MG63 (cell line): ENCODE data around the gene UBXN6. TPM values are rescaled to one million over a fixed set of nuclear protein-coding genes. Genes with fewer than 3 reads are reported as not detected.
A peak's percentile ranks its signal among the peaks of the same experiment; 100 is the strongest.

Experiments
- DNase-seq: peaks from one replicate; pipeline ENCODE4 v3.0.0-alpha.2; 2020
- H3K27me3 ChIP-seq: fragments of 250-450 bp; sonication (Bioruptor Pico); 2 replicates; pipeline ENCODE4 v1.5.1; 2020; ENCODE audit warnings: mild to moderate bottlenecking, moderate library complexity
- H3K36me3 ChIP-seq: fragments of 250-450 bp; sonication (Bioruptor Pico); 2 replicates; pipeline ENCODE4 v1.5.1; 2020; ENCODE audit warnings: mild to moderate bottlenecking, moderate library complexity
- H3K4me3 ChIP-seq: fragments of 250-450 bp; sonication (Bioruptor Pico); 2 replicates; pipeline ENCODE4 v1.5.1; 2020; ENCODE audit warnings: mild to moderate bottlenecking, moderate library complexity
- H3K9me3 ChIP-seq: fragments of 250-450 bp; sonication (Bioruptor Pico); 2 replicates; pipeline ENCODE4 v1.5.1; 2020; ENCODE audit warnings: mild to moderate bottlenecking, moderate library complexity
- total RNA-seq: library from RNA; depleted of rRNA; stranded (reverse); fragments of >200 nt; shearing (Covaris generic); gene quantifications from 2 replicates; pipeline ENCODE4 v1.2.3, GENCODE V29; 2014; ENCODE audit warnings: low replicate concordance; rRNA removed

Gene UBXN6, protein sequence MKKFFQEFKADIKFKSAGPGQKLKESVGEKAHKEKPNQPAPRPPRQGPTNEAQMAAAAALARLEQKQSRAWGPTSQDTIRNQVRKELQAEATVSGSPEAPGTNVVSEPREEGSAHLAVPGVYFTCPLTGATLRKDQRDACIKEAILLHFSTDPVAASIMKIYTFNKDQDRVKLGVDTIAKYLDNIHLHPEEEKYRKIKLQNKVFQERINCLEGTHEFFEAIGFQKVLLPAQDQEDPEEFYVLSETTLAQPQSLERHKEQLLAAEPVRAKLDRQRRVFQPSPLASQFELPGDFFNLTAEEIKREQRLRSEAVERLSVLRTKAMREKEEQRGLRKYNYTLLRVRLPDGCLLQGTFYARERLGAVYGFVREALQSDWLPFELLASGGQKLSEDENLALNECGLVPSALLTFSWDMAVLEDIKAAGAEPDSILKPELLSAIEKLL
- total RNA-seq = 58.0 and 107 TPM in 2 replicates

GRCh38 chr19:4457654-4458395, at the start of gene UBXN6:
TSS of gene UBXN6 (minus strand) at chr19:4457794. CDS start at chr19:4457697, 97 bp downstream.
- no peaks in the 10 kb centered on the region for H3K9me3 ChIP-seq
- H3K27me3 ChIP-seq = no peaks in the 10 kb centered on the region
- DNase-seq = peak; percentile 95
- H3K4me3 ChIP-seq = peak within 1 kb of the TSS; percentile 55
- H3K36me3 ChIP-seq = no peaks in the 10 kb centered on the region

DNA sequence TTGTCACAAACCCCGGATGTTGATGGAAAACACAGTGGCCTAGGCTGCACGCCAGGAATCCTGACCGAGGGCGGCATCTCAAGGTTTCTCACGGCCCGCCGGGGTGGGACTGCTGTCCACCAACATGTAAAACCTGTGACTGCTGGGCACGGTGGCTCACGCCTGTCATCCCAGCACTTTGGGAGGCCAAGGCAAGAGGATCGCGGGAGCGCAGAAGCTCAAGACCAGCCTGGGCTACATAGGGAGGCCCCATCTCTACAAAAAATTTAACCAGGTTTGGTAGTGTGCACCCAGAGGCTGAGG, 49.5 kb upstream of the UBXN6 start:
- H3K9me3 ChIP-seq = no peaks in the 10 kb centered on the region
- no peaks in the 10 kb centered on the region for H3K36me3 ChIP-seq
- DNase-seq = no peak
- H3K27me3 ChIP-seq = no peaks in the 10 kb centered on the region
- no peak overlapping the region for H3K4me3 ChIP-seq

DNA sequence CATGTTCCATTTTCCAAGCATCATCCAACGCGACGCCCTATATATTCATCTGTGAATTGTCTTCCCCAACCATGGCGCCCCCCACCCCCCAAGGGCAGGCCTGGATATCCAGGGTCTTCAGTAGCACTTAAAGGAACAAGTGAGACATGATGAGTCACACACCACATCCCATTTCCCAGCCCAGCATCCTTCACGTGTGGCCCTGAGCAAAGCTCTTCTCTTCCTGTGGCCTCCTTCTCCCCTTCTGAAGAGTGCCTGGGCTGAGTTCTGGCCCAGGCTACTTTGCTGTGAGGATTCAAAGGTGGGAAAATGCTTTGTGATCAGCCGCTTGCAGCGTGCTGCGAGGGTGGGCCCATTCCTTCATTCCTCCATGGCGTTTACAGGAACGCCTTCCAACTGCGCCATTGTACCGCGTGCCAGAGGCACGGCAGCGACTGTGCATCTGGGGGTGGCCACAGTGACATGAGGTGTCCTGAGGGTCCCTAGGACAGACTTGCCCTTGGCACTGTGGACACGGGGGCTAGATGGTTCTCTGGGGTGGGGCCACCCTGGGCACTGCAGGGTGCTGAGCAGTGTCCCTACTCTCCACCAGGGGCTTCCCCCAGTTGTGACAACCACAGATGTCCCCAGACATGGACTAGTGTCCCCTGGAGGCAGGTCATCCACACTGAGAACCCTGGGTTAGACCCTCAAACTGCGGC, 49.0 kb upstream of the UBXN6 start:
- Histone ChIP-seq H3K4me3 (no peak overlapping the region), H3K27me3 (no peaks in the 10 kb centered on the region), H3K9me3 (no peaks in the 10 kb centered on the region), H3K36me3 (no peaks in the 10 kb centered on the region)
- DNase-seq = peak; percentile 22

DNA sequence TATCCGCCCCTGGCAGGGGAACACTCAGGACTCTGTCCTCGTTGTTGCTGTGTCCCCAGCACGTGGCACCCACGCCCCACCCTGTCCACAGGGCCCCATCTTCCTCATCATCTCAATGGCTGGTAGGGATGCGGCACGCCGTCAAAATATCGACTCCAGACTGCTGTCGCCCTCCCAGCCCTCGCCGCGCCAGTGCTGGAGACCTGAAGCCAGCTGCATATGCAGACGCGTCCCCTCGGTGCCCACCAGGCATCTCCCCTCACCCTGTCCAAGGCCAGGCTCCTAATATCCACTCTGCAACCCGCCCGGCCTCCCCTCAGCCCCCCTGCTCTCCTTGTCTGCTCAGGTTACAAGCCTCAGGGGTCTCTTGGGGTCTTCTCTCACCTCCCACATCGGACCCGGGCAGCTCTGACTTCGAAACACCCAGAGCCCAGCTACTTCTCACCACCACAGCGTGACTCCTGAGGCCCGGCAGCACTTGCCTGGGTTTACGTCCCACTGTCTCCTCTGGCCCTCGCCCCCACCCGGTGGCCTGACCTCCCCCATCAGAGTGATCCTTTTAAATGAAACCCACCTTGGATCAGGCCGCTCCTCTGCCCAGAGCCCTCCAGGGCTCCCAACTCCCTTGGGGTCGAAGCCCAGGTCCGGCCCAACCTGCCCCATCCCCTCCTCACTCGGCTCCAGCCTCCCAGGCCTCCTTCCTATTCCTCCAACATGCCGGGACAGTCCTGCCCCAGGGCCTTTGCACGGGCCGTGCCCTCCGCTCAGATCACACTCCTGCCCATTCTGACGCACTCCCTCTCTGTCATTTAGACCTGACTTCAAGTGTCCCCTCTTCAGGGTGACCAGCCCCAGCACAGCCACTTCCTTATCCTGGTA, 48.2 kb upstream of the UBXN6 start:
- Histone ChIP-seq H3K4me3 (no peak overlapping the region), H3K27me3 (no peaks in the 10 kb centered on the region), H3K9me3 (no peaks in the 10 kb centered on the region), H3K36me3 (no peaks in the 10 kb centered on the region)
- no peak for DNase-seq

DNA sequence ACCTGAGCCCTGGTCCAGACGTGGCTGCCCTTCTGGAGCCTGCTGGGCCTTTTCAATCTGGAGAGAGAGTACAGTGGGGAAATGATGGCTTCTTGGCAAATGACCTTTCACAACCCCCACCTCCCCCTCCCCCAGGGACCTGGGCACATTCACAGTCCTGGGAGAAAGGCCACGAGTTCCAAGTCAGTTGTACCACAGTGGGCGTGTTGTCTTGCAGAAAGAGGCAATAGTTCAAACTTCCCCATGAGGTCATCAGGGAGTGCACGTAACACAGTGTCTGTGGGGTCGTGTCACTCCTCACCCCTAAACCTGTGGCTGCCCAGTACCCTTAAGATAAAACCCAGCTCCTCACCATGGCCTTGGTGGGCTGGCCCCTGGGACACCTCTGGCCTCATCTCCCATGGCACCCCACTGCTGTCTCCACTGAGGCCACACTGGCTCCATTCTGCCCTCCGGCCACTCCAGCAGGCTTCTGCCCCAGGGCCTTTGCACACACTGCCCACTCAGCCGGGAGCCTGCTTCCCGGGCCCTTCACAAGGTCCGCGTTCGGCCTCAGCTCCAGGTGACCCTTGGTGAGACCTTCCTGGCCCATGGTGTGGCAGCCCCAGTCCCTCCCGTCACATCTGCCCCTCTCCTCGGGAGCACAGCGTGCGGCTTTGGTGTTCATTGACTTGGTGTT, 47.4 kb upstream of the UBXN6 start:
- no peaks in the 10 kb centered on the region for H3K36me3 ChIP-seq
- no peak overlapping the region for H3K4me3 ChIP-seq
- no peak for DNase-seq
- H3K27me3 ChIP-seq = no peaks in the 10 kb centered on the region
- no peaks in the 10 kb centered on the region for H3K9me3 ChIP-seq

DNA sequence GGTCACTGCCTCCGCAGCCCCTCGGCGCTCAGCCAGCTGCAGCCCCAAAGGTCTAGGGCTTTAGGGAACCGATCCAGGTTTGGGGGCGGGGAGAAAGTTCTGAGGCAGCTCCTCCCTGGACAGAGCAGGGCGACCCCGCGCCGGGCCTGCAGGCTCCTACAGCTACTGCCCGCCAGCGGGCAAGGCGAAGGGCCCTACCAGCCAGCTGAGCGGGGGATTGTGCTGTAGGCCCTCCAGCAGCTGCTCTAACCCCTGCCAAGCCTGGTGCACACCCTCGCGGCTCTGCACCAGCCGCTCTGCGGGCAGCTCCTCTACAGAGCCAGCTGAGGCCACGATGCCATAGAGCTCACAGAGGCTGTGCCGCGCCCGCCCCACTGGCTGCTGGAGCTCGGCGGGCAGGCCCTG, 46.7 kb upstream of the UBXN6 start:
- no peak for DNase-seq
- H3K4me3 ChIP-seq = no peak overlapping the region
- no peaks in the 10 kb centered on the region for H3K36me3 ChIP-seq
- H3K9me3 ChIP-seq = no peaks in the 10 kb centered on the region
- no peaks in the 10 kb centered on the region for H3K27me3 ChIP-seq

GRCh38 chr19:4503825-4504170, 46.2 kb upstream of the UBXN6 start:
- no peaks in the 10 kb centered on the region for H3K9me3 ChIP-seq
- no peaks in the 10 kb centered on the region for H3K36me3 ChIP-seq
- no peak overlapping the region for H3K4me3 ChIP-seq
- H3K27me3 ChIP-seq = no peaks in the 10 kb centered on the region
- no peak for DNase-seq

DNA sequence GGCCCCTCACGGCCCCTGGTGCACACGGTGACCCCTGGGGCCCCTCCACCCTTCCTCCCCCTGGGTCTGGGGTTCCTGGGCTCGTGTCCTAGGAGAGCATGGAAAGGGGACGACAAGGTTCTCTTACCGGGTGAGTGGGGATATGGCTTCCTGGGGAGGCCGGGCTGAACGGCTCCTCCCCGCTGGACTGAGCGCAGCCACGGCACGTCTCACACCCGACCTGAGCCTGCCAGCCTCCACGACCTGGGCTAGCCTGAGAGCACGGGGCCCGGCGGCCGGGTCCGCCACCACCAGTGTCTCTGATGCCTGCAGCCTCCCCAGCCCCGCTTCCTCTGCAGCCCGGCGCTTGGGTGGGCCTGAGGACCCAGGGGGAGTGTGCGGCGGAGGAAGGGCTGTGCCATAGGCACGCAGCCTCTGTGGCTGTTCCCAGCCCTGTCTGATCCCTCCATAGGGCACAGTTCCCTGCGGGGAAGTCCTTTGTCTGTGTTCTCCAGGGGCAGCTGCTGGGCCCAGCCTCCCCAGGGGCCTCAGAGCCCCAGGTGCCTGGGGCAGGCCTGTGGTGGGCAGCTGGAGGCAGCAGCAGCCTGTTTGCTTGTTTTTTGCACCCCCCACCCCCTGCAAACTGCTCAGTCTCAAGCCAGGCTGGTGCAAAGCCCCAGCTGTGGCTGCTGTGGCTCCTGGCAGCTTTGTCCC, 45.7 kb upstream of the UBXN6 start:
- DNase-seq = no peak

GRCh38 chr19:4502282-4503131, 44.9 kb upstream of the UBXN6 start:
- H3K27me3 ChIP-seq = no peaks in the 10 kb centered on the region
- H3K36me3 ChIP-seq = no peaks in the 10 kb centered on the region
- no peak overlapping the region for H3K4me3 ChIP-seq
- H3K9me3 ChIP-seq = no peaks in the 10 kb centered on the region
- DNase-seq = no peak

More for the DNA sequence above, 45.7 kb upstream of the UBXN6 start:
- H3K36me3 ChIP-seq = no peaks in the 10 kb centered on the region
- H3K9me3 ChIP-seq = no peaks in the 10 kb centered on the region
- no peaks in the 10 kb centered on the region for H3K27me3 ChIP-seq
- no peak overlapping the region for H3K4me3 ChIP-seq

DNA sequence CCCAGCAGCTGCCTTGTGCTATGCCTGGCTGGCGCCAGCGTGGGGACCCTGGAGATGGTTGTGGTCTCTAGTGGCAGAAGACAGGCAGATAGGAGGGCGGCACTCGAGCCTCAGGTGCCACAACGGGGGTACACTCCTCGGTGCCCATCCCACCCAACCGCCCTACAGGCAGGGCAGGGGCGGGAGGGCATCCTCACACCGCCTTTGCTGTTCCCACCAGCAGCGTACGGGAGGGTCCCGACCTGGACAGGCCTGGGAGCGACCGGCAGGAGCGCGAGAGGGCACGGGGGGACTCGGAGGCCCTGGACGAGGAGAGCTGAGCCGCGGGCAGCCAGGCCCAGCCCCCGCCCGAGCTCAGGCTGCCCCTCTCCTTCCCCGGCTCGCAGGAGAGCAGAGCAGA, 44.1 kb upstream of the UBXN6 start:
- Histone ChIP-seq H3K27me3 (no peaks in the 10 kb centered on the region), H3K9me3 (no peaks in the 10 kb centered on the region), H3K36me3 (no peaks in the 10 kb centered on the region), H3K4me3 (no peak overlapping the region)
- DNase-seq = no peak

DNA sequence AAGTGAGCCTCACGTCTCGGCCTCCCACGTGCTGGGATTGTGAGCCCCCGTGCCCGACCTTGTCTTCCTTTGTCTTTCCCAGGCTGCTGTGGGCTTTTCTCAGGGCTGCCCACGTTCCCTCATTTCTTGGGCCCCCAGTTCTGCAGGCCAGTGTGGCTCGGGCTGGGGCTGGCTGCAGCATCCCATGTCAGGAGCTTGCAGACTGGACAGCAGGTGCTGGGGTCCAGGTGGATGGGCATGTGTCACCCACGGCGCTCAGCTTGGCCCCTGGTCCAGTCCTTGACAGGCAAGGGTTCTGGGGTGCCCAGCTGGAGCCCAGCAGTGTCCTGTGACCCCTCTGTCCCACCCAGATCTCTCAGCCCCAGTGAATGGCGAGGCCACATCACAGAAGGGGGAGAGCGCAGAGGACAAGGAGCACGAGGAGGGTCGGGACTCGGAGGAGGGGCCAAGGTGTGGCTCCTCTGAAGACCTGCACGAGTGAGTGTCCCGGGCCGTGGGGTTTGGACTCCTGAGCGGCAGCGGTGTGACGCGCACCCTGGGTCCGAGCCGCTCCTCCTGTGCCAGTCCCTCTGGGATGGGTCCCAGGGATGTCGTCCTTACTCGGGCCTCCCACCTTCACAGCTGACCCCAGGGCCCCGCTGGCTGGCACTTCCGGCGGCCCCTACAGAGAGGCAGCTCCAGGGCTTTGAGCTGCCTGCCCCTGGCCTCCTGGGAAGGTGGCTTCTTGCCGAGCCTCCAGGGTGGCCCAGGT, 43.4 kb upstream of the UBXN6 start:
- no peak for DNase-seq
- no peak overlapping the region for H3K4me3 ChIP-seq
- no peaks in the 10 kb centered on the region for H3K36me3 ChIP-seq
- no peaks in the 10 kb centered on the region for H3K9me3 ChIP-seq
- no peaks in the 10 kb centered on the region for H3K27me3 ChIP-seq

DNA sequence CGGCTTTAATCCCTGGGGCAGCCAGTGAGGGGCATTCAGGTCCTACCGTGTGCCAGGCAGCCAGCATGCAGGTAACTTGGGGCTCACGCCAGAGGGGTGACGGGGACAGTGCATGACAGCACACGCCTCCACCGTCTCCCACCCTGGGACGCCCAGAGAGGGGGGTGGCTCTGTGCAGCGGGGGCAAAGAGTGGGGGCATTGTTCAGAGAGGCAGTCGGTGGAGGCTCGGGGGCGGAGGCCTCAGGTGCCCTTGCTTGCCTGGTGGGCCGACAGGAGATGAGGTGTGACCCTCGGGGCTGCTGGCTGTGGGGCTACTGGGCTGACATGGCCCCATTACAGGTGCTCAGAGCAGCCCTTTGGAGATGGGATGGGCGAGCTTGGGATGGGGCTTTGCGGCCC, 42.3 kb upstream of the UBXN6 start:
- no peak for DNase-seq

DNA sequence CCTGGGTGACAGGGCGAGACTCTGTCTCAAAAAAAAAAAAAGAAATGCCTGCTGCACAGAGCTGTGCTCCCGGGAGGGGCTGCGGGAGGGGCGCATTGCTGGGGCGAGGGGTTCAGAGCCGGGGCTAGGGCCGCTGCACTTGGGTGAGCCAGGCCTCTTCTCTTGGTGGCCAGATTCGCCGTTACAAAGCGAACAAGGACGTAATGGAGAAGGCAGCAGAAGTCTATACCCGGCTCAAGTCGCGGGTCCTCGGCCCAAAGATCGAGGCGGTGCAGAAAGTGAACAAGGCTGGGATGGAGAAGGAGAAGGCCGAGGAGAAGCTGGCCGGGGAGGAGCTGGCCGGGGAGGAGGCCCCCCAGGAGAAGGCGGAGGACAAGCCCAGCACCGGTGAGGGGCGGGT, 41.7 kb upstream of the UBXN6 start:
- Histone ChIP-seq H3K27me3 (no peaks in the 10 kb centered on the region), H3K9me3 (no peaks in the 10 kb centered on the region), H3K4me3 (no peak overlapping the region), H3K36me3 (no peaks in the 10 kb centered on the region)
- DNase-seq = no peak

More for the DNA sequence above, 42.3 kb upstream of the UBXN6 start:
- no peaks in the 10 kb centered on the region for H3K9me3 ChIP-seq
- H3K4me3 ChIP-seq = no peak overlapping the region
- H3K36me3 ChIP-seq = no peaks in the 10 kb centered on the region
- H3K27me3 ChIP-seq = no peaks in the 10 kb centered on the region

DNA sequence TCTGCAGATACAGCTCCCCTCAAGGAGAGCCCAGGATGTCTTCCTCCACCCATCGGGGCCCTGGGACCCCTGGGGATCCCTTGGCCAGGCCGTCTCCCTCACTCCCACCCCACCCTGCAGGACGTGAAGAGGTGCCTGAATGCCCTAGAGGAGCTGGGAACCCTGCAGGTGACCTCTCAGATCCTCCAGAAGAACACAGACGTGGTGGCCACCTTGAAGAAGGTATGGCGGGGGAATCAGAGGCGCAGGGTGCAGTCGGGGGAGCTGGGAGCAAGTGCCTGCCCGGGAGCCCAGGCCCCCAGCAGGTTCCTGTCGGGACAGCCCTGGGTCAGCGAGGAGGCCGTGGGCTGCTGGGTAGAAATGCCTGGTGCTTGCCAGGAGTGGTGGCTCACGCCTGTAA, 41.1 kb upstream of the UBXN6 start:
- Histone ChIP-seq H3K9me3 (no peaks in the 10 kb centered on the region), H3K36me3 (no peaks in the 10 kb centered on the region), H3K4me3 (no peak overlapping the region), H3K27me3 (no peaks in the 10 kb centered on the region)
- no peak for DNase-seq
